ENCODE results near the gene UCN. TPM values are rescaled to one million over a fixed set of nuclear protein-coding genes. Genes with fewer than 3 reads are reported as not detected.

UCN gene
- polyA plus RNA-seq, 1 donor from 2014 or later, result 9.0 TPM

DNA sequence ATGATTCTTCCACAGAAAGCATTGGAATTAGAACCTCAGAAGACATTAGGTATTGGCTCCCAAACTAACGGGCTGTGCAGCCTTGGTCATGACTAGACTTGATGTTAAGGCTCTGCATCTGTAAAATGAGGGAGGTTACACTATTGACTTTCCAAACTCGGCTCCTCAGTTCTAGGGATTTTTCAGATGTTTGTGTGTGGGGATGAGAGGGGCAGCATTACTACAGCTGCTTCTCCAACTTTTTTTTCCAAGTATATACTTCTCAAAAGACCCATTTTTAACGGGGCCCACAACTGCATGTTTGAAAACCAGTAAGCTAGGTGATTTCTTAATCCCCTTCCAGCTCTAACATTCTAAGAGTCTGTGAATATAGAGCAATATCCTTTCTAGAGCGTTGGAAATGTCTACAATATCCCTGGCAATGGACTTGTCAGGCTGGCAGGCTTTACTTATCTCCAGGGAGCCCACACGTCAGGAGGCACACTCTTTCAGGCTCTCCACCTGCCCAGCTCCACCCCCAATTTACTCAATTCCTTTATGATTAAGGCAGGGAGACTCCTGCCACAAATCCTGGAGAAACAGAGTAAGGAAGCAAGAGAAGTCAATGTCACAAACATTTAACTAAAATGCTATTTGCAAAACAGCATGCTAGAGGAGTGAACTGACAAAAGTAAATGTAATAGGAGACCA lies 15.5 kb upstream of the UCN start:
- Histone ChIP-seq H3K36me3 (ENCODE audit: insufficient read depth, low read length) (peaks cover 2% of the 10 kb centered on the region), H3K4me2 (ENCODE audit: low read length) (peak overlapping the region; percentile 91), H3K79me2 (replicated peaks; ENCODE audit: insufficient read depth, low read length) (peaks cover 4% of the 10 kb centered on the region), H3K27ac (ENCODE audit: low read length) (peak overlapping the region; percentile 89), H4K20me1 (ENCODE audit: insufficient read depth) (no peaks in the 10 kb centered on the region), H3K9me3 (ENCODE audit: low read length) (no peaks in the 10 kb centered on the region), H3K27me3 (ENCODE audit: insufficient read depth, low read depth, low read length) (no peaks in the 10 kb centered on the region), H3F3A (ENCODE audit: insufficient read depth, low read length, poor library complexity, severe bottlenecking) (no peaks in the 10 kb centered on the region), H3K9ac (ENCODE audit: low read length) (peak overlapping the region; percentile 92), H3K9me2 (ENCODE audit: insufficient read depth, low read length) (no peaks in the 10 kb centered on the region), H2AFZ (ENCODE audit: low read depth, low read length) (peak overlapping the region; percentile 92), H3K4me3 (ENCODE audit: low read length) (peak overlapping the region; percentile 96)
- TF ChIP-seq EP300 (conservative IDR thresholded peaks at IDR 0.05; ENCODE audit: poor library complexity, severe bottlenecking) (no peak), SMC3 (conservative IDR thresholded peaks at IDR 0.05; ENCODE audit: poor library complexity) (no peak), POLR2AphosphoS5 (IDR thresholded peaks at IDR 0.05) (no peak)
- TF ChIP-seq, protein P1, sequence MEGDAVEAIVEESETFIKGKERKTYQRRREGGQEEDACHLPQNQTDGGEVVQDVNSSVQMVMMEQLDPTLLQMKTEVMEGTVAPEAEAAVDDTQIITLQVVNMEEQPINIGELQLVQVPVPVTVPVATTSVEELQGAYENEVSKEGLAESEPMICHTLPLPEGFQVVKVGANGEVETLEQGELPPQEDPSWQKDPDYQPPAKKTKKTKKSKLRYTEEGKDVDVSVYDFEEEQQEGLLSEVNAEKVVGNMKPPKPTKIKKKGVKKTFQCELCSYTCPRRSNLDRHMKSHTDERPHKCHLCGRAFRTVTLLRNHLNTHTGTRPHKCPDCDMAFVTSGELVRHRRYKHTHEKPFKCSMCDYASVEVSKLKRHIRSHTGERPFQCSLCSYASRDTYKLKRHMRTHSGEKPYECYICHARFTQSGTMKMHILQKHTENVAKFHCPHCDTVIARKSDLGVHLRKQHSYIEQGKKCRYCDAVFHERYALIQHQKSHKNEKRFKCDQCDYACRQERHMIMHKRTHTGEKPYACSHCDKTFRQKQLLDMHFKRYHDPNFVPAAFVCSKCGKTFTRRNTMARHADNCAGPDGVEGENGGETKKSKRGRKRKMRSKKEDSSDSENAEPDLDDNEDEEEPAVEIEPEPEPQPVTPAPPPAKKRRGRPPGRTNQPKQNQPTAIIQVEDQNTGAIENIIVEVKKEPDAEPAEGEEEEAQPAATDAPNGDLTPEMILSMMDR (IDR thresholded peaks at IDR 0.05; ENCODE audit: poor library complexity, severe bottlenecking), result no peak

DNA sequence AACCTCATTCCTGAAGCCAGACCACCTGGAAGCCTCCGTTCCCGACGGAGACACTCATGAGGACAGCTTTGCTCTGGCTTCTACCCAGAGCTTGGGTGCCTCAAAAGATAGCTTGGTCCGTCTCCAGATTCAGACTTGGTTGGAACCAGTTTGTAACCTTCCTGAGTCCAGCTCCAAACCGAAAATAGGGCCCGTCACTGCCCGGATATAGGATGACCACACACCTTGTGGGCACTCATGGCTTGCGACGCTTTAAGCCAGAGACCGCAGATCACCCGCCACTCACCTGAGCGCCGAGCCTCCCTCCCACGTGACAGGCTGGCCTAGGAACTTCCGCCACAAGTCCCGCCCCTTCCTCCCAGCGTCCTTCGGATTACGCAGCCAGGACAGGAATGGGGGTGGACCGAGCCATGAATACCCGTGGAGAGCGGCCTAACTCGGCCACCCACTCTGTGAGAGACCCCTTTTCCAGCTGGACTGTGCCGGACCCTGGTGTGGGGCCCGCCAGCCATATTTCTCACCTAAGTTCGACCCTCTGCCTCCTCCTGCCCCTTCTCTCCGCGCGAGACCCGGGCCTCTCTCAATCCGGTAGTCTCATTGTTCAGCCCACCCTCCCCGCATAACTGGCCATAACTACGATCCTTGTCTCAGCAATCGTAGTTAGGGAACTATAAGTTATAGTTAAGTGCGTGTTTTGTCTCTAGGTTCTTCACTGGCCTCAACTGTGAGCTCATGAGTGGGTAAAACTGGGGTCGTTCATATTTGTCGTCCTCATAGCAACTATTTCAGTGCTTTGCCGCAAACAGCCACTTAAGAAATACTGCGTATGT lies 14.7 kb upstream of the UCN start, which contains the start of gene MPV17:
Gene MPV17 (minus strand): TSS at position 332 of the 830 bp plus-strand sequence. CDS start 580 bp downstream, outside the sequence.
- Histone ChIP-seq H2AFZ (ENCODE audit: low read depth, low read length) (peak within 1 kb of the TSS; percentile 92), H3F3A (ENCODE audit: insufficient read depth, low read length, poor library complexity, severe bottlenecking) (no peaks in the 10 kb centered on the region), H3K36me3 (ENCODE audit: insufficient read depth, low read length) (no peaks in the 10 kb centered on the region)

More for the DNA sequence above, 14.7 kb upstream of the UCN start, which contains the start of gene MPV17:
- H3K9me3 ChIP-seq (ENCODE audit: low read length), result no peaks in the 10 kb centered on the region
- H4K20me1 ChIP-seq (ENCODE audit: insufficient read depth), result no peaks in the 10 kb centered on the region
- H3K4me2 ChIP-seq (ENCODE audit: low read length), result peak within 1 kb of the TSS; percentile 98
- no peaks in the 10 kb centered on the region for H3K27me3 ChIP-seq (ENCODE audit: insufficient read depth, low read depth, low read length)
- H3K27ac ChIP-seq (ENCODE audit: low read length), result peak within 1 kb of the TSS; percentile 89
- peaks cover 4% of the 10 kb centered on the region for H3K79me2 ChIP-seq (replicated peaks; ENCODE audit: insufficient read depth, low read length)
- peak within 1 kb of the TSS; percentile 92 for H3K9ac ChIP-seq (ENCODE audit: low read length)
- peak; percentile 42 for TF ChIP-seq EP300 (conservative IDR thresholded peaks at IDR 0.05; ENCODE audit: poor library complexity, severe bottlenecking)
- peak; percentile 99 for TF ChIP-seq POLR2AphosphoS5 (IDR thresholded peaks at IDR 0.05)
- TF ChIP-seq RAD21 (conservative IDR thresholded peaks at IDR 0.05), result no peak
- TF ChIP-seq, protein P2, sequence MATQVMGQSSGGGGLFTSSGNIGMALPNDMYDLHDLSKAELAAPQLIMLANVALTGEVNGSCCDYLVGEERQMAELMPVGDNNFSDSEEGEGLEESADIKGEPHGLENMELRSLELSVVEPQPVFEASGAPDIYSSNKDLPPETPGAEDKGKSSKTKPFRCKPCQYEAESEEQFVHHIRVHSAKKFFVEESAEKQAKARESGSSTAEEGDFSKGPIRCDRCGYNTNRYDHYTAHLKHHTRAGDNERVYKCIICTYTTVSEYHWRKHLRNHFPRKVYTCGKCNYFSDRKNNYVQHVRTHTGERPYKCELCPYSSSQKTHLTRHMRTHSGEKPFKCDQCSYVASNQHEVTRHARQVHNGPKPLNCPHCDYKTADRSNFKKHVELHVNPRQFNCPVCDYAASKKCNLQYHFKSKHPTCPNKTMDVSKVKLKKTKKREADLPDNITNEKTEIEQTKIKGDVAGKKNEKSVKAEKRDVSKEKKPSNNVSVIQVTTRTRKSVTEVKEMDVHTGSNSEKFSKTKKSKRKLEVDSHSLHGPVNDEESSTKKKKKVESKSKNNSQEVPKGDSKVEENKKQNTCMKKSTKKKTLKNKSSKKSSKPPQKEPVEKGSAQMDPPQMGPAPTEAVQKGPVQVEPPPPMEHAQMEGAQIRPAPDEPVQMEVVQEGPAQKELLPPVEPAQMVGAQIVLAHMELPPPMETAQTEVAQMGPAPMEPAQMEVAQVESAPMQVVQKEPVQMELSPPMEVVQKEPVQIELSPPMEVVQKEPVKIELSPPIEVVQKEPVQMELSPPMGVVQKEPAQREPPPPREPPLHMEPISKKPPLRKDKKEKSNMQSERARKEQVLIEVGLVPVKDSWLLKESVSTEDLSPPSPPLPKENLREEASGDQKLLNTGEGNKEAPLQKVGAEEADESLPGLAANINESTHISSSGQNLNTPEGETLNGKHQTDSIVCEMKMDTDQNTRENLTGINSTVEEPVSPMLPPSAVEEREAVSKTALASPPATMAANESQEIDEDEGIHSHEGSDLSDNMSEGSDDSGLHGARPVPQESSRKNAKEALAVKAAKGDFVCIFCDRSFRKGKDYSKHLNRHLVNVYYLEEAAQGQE (IDR thresholded peaks at IDR 0.05; ENCODE audit: borderline replicate concordance), result peak; percentile 77
- peak; percentile 88 for TF ChIP-seq MXI1 (conservative IDR thresholded peaks at IDR 0.05; ENCODE audit: poor library complexity, severe bottlenecking)
- no peak for TF ChIP-seq SMC3 (conservative IDR thresholded peaks at IDR 0.05; ENCODE audit: poor library complexity)
- TF ChIP-seq TAF1 (IDR thresholded peaks at IDR 0.05; ENCODE audit: low read depth), result peak; percentile 56
- H3K4me3 ChIP-seq (ENCODE audit: low read length), result peak within 1 kb of the TSS; percentile 96
- H3K9me2 ChIP-seq (ENCODE audit: insufficient read depth, low read length), result no peaks in the 10 kb centered on the region
